Kidney epithelial cell (primary cell): ENCODE results near the gene BCORL1. TPM values are rescaled to one million over a fixed set of nuclear protein-coding genes. Genes with fewer than 3 reads are reported as not detected.

Source experiments
- DNase-seq: peaks from one replicate; pipeline ENCODE4 v3.0.0-alpha.2; 2010; ENCODE audit warnings: low read depth
- H3K27me3 ChIP-seq: 2 replicates; pipeline ENCODE4 v1.6.0; 2011; ENCODE audit warnings: low read length; ENCODE audit not compliant: control insufficient read depth, insufficient read depth
- H3K36me3 ChIP-seq: 2 replicates; pipeline ENCODE4 v1.5.1; 2011; ENCODE audit warnings: low read length; ENCODE audit not compliant: control insufficient read depth, insufficient read depth
- H3K4me3 ChIP-seq: 2 replicates; pipeline ENCODE4 v1.5.1; 2011; ENCODE audit warnings: low read depth, mild to moderate bottlenecking, control low read depth, low read length
- total RNA-seq: library from RNA; depleted of rRNA; stranded (reverse); fragments of >200 nt; gene quantifications from 2 replicates; pipeline ENCODE4 v1.2.3, GENCODE V29; 2015
- TF ChIP-seq, protein P1 (sequence below): IDR thresholded peaks from 2 replicates; pipeline ENCODE4 v1.5.1; 2011; ENCODE audit warnings: mild to moderate bottlenecking, moderate library complexity, low read length, control low read depth, inconsistent platforms; ENCODE audit not compliant: insufficient read depth, poor library complexity, severe bottlenecking

Gene BCORL1
- total RNA-seq, 1 donor from 2014 or later, result 4.8 TPM

- TF ChIP-seq, protein P1, sequence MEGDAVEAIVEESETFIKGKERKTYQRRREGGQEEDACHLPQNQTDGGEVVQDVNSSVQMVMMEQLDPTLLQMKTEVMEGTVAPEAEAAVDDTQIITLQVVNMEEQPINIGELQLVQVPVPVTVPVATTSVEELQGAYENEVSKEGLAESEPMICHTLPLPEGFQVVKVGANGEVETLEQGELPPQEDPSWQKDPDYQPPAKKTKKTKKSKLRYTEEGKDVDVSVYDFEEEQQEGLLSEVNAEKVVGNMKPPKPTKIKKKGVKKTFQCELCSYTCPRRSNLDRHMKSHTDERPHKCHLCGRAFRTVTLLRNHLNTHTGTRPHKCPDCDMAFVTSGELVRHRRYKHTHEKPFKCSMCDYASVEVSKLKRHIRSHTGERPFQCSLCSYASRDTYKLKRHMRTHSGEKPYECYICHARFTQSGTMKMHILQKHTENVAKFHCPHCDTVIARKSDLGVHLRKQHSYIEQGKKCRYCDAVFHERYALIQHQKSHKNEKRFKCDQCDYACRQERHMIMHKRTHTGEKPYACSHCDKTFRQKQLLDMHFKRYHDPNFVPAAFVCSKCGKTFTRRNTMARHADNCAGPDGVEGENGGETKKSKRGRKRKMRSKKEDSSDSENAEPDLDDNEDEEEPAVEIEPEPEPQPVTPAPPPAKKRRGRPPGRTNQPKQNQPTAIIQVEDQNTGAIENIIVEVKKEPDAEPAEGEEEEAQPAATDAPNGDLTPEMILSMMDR, result no peak
- peak overlapping the region; percentile 57 for H3K4me3 ChIP-seq
- DNase-seq, result no peak
These were observed 1.3 kb upstream of the BCORL1 start for GRCh38 chrX:129981200-129981553.

DNA sequence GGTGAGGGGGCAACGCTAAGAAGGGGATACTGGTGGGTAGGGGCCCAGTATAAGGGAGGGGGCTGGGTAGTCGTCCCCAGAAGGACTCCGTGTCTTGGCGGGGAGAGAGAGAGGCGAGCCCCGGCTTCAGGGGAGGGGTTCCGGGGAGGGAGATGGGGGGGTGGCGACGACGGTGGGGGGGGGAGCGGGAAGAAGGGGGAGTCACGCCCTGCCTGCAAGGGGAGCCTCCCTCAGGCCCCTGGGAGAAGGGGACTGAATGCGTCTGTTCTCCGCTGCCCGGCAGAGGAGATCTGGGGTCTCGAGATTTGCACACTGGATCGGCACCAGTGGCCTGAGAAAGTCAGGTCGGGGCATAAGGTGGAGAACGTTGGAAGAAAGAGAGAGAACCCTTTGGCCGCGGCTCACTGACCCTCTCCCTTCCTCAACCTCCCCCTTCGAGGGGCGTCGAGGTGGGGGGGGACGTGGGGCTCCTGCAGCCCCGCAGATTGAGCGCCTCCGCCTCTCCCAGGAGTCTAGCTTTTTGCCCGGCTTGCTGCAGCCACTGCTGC is 609 bp upstream of the BCORL1 start:
- DNase-seq, result no peak
- TF ChIP-seq, protein P1, result no peak
- Histone ChIP-seq H3K4me3 (peak overlapping the region; percentile 57), H3K27me3 (no peaks in the 10 kb centered on the region), H3K36me3 (no peaks in the 10 kb centered on the region)

More at GRCh38 chrX:129981200-129981553, 1.3 kb upstream of the BCORL1 start:
- Histone ChIP-seq H3K27me3 (no peaks in the 10 kb centered on the region), H3K36me3 (no peaks in the 10 kb centered on the region)

- TF ChIP-seq, protein P1, result no peak
- no peak for DNase-seq
- no peak overlapping the region for H3K4me3 ChIP-seq
These were observed 1.2 kb downstream of the BCORL1 start for GRCh38 chrX:129983575-129984110.

GRCh38 chrX:129984111-129984958 is 1.9 kb downstream of the BCORL1 start:
- Histone ChIP-seq H3K36me3 (no peaks in the 10 kb centered on the region), H3K27me3 (no peaks in the 10 kb centered on the region), H3K4me3 (no peak overlapping the region)
- DNase-seq, result no peak
- TF ChIP-seq, protein P1, result no peak

More at GRCh38 chrX:129983575-129984110, 1.2 kb downstream of the BCORL1 start:
- Histone ChIP-seq H3K36me3 (no peaks in the 10 kb centered on the region), H3K27me3 (no peaks in the 10 kb centered on the region)

GRCh38 chrX:129987871-129988270 is 5.4 kb downstream of the BCORL1 start:
- no peak for DNase-seq
- Histone ChIP-seq H3K4me3 (no peak overlapping the region), H3K36me3 (no peaks in the 10 kb centered on the region), H3K27me3 (no peaks in the 10 kb centered on the region)
- TF ChIP-seq, protein P1, result no peak

GRCh38 chrX:129992181-129992580 is 9.7 kb downstream of the BCORL1 start:
- no peaks in the 10 kb centered on the region for H3K27me3 ChIP-seq
- no peak overlapping the region for H3K4me3 ChIP-seq
- H3K36me3 ChIP-seq, result no peaks in the 10 kb centered on the region
- DNase-seq, result no peak
- TF ChIP-seq, protein P1, result no peak
